GM11168 (cell line): ENCODE measurements around the gene RSPH1.

Experiments used
- in situ Hi-C: fragments of 300-500 bp; cut with MboI; formaldehyde crosslinking; loops from one replicate; pipeline ENCODE4 v1.12.0; 2022; ENCODE audit warnings: low sequenced_read_pairs; ENCODE audit not compliant: unreplicated experiment

RSPH1 gene

DNA sequence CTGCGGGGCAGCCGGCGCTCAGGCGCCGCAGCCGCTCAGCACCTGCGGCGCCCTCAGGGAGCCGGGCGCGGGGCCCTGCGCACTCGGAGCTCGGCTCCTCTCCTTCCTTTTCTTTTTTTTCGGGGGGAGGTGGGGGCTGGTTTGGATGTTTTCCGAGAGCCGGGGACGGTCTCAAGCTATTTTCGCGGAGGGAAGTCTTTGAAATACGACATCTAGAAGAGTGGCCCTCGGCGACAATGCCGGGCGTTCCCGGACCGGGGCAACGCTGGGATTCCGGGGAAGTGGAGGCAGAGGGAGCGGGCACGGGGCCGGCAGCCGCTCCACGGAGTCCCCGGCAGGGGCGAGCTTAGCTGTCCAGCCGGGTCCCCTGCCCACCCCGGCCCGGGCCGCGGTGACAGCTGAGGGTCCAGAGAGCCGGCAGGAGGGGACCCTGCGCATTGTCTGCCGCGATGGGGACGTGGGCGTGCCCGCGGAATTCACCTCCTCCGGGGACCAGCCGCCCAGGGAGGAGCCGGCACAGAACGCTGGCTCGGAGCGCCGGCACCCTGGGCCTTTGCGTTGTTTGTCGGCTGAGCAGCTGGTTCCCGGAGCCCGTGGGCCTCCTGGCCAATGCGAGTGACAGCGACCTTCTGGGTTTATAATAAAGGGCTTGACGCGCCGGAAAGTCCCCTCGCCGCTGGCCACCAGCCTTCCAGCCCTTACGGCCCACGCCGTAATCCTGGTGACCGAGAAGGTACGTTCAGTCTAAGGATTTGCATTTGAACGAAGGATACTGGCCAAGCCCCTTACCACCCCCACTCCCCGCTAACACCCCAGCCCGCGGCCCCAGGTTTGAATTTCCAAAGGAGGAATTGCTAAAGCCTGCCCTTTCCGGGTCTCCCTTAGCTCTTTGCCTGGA is 18.2 kb upstream of the RSPH1 start:
- in situ Hi-C loops, result no loop called here

DNA sequence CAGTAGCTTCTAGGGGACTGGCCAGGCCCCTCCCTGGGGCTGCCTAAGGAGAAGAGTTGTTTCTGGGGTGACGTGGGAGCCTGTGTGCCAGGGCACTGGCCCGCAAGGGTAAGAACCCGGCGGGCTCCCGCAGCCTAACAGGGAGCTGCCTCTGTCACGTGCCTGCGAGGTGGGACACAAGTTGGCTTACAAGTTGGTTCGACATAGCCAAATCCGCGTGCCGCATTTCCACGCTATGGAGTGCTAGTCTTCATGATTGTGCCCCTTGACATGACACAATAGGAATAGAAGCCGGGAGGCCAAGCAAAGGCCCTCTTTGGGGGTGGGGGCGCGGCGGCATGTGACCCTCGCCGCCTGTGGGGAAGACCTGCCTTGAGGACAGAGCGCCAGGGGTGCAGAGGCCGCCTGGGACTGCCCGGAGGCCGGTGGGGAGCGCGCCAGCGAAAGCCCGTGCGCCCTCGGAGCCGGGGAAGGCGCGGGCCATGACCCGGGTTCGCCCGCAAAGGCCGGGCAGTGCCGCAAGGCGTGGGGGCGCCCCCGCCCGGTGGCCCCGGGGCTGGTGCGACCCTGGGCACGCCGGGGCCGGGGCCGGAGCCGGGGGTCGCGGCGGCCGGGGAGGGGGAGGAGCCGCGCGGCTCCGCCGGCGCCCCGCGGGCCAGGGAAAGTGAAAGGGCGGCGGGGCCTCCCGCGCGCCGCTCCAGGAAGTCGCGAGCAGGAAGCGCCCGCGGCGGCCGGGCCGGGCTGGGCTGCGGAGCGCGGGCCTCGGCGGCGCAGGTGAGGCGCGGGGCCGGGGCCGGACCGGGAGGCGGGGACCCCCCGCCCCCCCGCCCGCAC is 17.3 kb upstream of the RSPH1 start, which contains the start of gene SLC37A1:
Gene SLC37A1, plus strand, starts transcription at position 702 of the 834 bp plus-strand sequence. CDS start 4,603 bp downstream, outside the sequence.
- in situ Hi-C loops, result no loop called here

DNA sequence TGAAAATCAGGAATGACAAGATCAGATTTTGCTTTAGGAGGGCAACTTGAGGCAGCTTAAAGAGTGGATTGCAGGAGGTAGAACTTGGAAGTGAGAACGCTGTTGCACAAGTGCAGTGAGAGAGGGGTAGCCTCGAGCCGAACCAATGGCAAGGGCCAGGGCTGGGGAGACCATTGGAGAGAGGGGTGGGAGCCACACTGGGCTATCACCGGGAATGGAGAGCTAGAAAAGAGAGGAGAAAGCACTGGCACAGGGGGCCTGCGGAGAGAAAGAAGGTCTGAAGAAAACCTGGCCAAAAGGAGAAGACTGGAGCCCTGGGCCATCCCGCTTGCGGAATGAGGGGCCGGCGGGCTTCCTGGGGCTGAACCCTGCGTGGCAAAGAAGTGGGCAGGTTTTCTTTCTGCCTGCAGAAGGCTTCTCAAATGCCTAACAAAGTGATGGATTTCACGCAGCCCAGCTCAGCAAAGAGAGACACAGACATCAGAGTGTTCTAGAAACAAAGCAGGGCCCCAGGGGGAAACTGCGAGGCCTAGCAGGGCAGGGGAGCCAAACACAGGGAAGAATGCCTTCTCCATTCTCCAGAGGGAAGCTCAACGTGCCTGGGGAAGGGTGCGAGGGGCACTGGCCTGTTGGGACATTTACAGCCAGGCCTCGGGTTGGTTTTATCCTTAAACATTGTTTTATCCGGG is 16.5 kb upstream of the RSPH1 start:
- in situ Hi-C loops, result no loop called here

DNA sequence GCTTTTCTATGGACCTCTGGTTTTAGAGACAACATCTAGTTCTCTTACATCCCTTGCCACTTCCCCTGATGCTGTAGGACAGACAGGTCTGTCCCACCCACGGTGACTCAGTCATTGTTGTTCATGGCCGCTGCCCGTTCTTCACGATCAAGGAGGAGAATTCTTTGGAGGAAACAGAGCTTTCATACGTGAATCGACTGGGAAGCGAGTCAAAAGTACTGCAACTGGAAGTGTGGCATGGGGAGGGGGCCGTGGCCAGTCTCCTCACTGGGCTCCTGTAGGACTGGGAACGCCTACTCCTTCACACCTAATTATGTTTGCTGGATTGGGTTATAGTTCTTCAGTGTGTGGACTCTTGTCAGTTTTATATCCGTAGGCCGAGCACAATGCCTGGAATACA is 13.2 kb upstream of the RSPH1 start:
- in situ Hi-C loops, result no loop called here

DNA sequence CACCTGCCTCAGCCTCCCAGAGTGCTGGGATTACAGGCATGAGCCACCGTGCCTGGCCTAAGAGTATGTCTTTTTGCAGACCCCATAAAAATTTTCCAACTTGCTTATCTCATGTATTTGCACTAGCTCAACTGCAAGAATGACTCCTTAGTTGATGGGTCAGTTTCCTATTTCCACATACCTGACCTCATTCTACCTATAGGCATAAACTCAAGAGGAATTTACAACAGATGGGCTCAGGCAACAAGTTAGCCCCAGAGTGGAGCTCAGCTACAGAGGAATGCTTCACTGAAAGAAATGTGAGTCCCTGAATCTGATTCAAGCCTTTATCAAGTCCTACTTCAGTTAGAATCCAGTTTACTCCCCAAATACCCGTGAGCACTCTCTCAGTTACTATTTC is 12.3 kb upstream of the RSPH1 start:
- in situ Hi-C loops, result no loop called here

DNA sequence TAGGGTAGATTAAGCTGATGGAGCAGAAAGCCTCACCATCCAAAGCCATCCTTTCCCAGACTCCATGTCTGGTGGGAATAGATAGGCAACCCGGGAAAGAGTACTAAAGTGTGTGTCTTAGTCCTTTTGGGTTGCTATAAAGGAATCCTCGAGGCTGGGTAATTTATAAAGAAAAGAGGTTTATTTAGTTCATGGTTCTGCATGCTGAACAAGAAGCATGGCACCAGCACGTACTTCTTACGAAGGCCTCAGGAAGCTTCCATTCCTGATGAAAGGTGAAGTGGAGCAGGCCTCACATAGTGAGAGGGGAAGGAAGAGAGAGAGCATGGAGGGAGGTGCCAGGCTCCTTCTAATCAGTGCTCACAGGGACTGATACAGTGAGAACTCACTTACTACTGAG is 11.4 kb upstream of the RSPH1 start:
- in situ Hi-C loops, result no loop called here

DNA sequence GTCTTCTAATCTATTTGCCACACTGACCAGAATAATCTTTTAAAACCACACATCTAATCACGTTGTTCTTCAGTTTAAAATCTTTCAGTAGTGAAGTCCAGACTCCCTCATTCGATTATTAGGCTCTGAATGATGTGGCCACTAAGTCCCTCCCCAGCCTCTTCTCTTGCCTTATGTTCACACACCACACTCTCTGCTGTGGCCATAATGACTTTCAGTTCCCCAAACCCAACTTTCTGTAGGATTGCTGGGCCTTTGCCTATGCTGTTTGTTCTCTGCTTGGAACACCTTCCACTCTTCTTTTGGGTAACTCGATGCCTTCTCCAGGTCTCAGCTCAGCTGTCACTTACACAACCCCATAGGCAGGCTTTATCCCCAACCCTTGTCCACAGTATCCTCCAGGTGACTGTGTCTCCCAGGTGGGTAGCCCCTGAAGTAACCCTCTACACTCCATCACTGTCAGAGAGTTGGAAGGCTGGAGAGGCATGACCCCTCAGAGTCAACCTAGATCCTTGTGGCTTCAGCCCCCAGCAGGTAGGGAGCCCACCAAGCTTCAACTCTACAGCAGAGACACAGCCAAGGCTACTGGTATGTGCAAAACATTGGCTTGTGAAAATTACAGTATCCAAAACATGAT is 9.2 kb upstream of the RSPH1 start:
- in situ Hi-C loops, result no loop called here

DNA sequence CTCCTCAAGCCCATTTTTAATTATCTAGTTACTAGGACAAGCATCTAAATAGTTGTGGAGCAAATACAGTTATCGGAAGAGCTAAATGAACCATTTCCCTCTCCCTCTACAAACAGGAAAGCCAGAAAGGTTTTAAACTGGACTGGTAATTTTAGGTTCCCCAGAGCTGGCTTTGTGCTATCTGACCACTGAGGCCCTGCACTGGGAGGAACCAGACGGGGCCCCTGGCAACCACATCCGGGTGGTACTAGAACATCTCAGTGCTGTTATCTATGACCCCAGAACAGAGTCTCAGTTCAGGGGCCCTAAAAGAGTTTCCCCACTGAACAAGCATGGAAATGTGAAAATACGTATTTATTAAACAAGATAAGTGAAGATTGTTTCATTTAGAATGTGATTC is 7.7 kb upstream of the RSPH1 start:
- in situ Hi-C loops, result no loop called here

DNA sequence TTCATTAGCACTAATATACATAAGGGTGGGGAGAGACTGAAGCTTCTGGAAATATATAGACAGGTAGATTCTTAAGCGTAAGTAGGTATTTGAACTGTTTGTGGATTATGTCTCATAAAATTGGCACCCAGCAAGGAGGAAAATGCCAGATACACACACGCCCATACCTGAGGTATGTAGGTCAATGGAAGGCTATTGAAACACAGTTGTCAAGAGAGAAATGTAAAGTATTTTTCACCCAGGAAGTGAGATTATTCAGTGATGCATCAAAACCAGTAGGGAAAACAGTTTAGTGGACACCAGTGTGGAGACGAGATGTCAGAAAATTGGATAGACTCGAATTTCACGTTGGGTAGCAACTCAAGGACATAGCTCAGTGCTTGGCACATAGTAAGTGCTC is 4.7 kb upstream of the RSPH1 start:
- in situ Hi-C loops, result no loop called here

DNA sequence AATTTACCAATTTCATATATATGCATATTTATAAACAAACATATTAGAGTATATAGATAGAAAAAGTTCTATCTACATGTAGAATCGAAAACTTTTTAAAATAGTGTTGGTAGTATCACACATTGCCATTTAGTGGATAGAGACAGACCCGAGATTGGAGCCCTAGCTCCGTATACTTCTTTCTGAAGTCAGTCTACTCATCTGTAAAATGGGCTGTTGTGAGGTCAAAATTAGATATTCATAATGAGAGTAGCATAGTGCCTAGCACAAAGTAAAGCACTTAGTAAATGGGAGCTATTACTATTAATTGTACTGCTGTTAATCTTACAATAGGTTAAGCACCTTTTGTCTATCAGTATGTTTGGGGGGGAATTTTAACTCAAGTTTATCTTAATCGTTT is 4.2 kb upstream of the RSPH1 start:
- in situ Hi-C loops, result no loop called here

DNA sequence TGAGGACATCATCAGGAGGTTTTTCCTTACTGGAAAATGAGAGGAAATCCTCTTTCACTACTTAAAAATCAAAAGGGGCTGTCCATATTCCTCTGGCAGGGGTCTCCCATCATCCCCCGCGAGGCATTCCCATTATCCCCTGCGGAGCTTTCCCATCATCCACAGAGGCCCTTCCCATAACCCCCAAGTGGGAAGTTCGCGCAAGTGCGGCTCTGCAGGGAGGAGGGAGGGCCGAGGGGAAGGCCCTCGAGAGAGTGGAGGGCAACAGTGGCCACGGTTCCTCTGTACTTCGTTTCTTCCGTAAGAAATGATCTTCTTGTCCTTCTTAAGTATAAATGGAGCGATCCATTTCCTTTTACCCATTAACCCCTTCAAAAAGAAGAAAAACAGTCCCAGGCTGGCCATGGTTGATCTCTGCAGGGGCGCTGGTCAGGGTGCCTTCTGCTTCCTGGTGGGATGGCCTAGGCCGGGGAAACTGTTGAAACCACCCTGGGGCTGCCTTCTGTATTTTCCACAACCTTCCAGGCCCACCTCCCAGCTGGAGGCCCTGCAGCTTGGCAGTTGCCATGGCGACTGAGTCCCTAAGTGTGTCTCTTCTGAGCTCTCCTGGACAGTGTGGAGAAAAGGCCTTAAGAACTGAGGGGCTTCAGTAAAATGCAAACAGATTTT is 3.6 kb upstream of the RSPH1 start:
- in situ Hi-C loops, result no loop called here

DNA sequence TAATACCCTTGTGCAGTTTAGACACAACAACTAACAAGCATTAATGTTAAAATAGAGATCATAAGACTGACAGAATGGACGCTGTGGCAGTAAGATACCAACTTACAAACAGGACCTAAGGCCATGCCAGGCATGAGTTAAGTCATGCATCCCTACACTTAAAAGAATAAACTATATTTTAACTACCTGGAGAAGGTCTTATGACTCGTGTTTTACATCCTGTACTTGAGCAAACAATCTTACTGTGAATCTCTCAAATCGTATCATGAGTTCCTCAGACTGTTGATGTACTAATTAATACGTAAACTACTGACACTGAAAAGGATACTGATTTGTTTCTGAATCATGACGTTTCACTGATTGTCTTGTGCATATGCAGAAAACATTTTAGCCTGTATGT is 2.0 kb upstream of the RSPH1 start:
- in situ Hi-C loops, result no loop called here

DNA sequence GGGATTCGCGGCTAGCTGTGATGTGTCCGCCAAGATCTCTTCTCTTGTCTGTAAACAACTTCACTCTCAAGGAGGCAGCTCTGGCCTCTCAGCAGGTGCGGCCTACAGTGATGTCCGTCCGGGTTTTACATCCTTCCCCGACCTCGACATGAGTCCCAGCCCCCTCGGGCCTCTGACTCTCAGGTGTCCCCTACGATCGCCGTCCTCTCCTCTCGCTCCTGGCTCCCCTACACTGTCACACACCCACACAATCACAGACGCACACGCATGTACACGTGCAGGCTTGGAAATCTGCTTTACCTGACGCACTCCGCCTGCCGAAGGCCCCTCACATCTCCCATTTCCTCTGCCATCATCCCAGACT is 797 bp upstream of the RSPH1 start:
- in situ Hi-C loops, result no loop called here

DNA sequence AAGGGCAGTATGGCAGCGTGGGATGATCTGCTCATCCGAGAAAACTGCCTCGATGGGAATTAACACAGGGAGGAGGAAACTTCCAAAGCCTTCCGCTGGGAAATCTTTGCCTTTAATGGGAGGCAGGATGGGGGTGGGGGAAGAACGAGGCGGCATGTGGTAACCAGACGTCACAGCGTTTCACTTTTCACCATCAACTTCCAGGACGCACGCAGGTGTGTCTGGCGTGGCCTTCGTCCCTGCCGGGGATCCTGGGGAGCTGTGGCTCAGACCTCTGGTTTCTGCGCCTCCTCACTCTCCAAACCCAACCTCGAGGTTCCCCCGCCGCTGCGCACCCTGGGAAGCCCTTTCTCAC is 282 bp downstream of the RSPH1 start:
- in situ Hi-C loops, result no loop called here

DNA sequence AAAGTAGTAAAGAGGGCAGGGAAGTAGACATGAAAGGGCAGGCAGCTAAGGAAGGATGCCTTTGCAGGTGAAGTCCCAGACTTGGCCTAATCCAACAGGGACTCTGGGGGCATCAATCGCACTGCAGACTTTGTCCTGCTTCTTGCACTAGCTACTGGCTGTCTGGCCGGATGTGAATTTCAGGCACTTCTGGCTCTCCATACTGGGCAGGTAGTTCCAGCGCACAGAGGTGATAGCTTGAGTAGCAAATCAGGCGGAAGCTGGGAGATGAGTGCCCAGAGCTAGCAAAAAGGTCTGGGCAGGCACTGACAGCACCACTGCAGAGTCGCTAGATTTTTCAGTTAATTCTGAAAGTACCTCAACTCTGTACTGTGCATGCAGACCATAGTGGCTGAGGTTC is 997 bp downstream of the RSPH1 start:
- in situ Hi-C loops, result no loop called here

DNA sequence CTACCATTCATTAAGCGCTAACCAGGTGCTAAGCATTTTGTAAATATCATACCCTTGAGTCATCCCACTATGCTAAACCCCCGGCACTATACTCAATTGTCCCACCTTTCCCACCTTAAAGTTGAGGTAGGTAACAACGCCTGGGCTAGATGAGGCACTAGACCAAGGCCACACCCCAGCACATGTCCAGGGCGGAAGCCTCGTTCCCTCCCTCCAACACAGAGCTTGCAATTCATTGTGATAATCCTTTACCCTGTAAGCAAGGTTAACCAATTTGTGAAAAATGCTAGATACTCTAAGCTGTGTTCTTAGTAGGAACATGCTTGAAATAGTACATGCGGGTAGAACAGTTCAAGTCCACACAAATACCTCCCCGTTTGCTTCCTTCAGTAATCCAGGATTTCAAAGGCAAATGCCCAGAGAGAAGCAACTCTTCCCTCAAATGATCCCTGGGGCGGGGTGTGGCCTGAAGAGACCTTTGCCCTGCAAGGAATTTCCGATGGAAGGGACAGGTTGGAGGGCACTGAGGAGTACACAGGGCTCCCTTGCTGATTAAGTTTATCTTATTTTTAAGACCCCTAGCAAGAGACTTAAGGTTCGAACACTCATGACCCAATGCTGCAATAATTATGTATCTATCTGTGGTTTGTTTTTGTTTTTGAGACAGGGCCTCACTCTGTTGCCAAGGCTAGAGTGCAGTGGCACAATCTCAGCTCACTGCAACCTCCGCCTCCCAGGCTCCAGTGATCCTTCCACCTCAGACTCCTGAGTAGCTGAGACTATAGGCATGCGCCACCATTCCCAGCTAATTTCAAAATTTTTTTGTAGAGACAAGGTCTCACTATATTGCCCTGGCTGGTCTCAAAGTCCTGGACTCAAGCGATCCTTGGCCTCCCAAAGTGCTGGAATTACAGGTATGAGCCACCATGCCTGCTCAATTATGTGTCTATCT is 2.6 kb downstream of the RSPH1 start:
- in situ Hi-C loops, result no loop called here

DNA sequence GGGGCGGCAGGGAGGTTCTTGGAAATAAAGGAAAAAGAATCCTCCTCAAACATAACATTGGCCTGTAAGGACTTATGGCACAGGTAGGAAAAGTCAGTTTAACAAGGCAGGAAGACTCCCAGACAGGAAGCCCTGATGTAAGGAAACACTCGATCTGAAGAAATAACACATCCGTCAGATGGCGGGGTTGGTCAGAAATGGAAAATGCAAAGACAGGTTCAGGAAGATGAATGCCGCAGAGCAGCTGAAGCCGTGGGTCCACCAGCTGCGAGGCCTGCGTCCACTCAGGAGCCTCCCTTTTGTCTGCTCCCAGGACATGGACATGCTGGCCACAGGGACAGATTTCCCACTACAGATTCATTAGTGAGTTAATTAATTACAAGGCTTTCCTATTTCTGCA is 3.8 kb downstream of the RSPH1 start:
- in situ Hi-C loops, result no loop called here

DNA sequence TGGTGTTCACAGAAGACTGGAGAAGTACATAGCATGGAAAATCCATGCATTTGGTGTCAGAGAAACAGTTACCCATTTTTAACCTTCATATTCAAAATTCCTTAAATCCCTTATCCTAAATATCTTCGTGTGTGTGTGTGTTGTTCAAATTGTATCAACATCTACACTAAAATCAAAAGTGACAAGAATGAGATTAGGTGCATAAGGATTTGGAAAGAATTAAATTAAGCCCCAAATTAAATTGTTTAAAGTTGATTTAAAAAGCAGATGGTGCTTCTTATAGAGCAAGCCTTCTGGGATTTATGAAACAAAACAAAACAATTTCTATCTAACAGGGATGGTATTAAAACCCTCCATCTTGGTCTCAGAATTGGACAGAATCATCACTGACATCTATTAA is 4.7 kb downstream of the RSPH1 start:
- in situ Hi-C loops, result no loop called here

DNA sequence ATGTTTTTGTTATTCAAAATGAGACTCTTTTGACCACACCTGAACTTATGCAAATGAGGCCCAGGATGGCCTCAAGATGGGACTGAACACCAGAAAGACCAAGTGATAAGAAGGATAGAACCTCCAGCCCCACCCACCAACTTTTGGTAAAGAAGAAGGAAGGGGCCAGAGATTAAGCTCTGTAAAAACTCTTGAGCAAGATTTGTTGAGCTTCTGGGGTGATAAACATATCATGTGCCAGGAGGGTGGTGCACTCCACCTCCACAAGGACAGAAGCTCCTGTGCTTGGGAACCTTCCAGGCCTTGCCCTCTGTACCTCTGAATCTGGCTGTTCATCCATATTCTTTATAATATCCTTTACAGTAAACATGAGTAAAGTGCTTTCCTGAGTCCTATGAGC is 5.3 kb downstream of the RSPH1 start:
- in situ Hi-C loops, result no loop called here
